ENCODE measurements around the gene CELF2. TPM values are rescaled to one million over a fixed set of nuclear protein-coding genes. Genes with fewer than 3 reads are reported as not detected.
"Not testable (repeated sequence)": the region's sequence is repeated elsewhere in the genome, so short reads cannot be mapped to it uniquely, and the experiment has no call there.

The CELF2 gene
- total RNA-seq, 1 donor from 2014 or later: 89.2 TPM

DNA sequence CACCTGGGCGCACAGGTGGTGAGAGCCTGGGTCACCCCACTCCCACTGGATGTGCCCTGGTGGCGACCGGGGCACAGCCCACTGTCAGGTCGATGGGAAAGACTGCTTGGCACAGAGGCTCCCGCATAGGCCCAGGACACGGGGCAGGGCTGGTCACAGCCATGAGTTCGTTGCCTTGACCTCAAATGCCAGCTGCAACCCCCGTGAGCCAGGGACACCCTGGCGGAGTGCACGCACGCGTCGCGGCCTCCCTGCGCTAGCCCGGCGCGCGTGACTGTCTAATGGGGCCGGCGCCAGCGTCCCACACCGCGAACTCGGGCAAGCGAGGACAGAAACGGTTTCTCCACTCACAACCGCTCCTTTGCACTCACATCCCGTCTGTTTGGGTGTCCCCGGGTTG lies 326.4 kb downstream of the CELF2 start:
- ChIA-PET CTCF (no interaction called here), POLR2A (interaction anchor here (0.6 kb wide), 1 partner anchor 100 kb away, joined by 3 read pairs; no protein-coding TSS in a partner anchor)
- peaks cover 5% of the 10 kb centered on the region for H3K9me3 Mint-ChIP-seq
- no peak overlapping the region for H3K27ac Mint-ChIP-seq
- H3K4me3 Mint-ChIP-seq: no peak overlapping the region
- DNase-seq (no peak), ATAC-seq (ENCODE audit: low read depth) (no peak)
- no peaks in the 10 kb centered on the region for H3K36me3 Mint-ChIP-seq (ENCODE audit: low read depth)
- peaks cover 2% of the 10 kb centered on the region for H3K27me3 Mint-ChIP-seq
- peaks cover 16% of the 10 kb centered on the region for H3K4me1 Mint-ChIP-seq
- intact Hi-C loops (cut with micrococcal nuclease): no loop called here
- TF ChIP-seq CTCF (IDR thresholded peaks at IDR 0.05): no peak

- TF ChIP-seq CTCF (IDR thresholded peaks at IDR 0.05): no peak
- peaks cover 16% of the 10 kb centered on the region for H3K4me1 Mint-ChIP-seq
- peaks cover 2% of the 10 kb centered on the region for H3K27me3 Mint-ChIP-seq
- peak overlapping the region; percentile 17 for H3K4me3 Mint-ChIP-seq
- no peak overlapping the region for H3K27ac Mint-ChIP-seq
- ATAC-seq (ENCODE audit: low read depth): no peak
- peaks cover 5% of the 10 kb centered on the region for H3K9me3 Mint-ChIP-seq
- ChIA-PET POLR2A (interaction anchor here (0.6 kb wide), 1 partner anchor 100 kb away, joined by 3 read pairs; no protein-coding TSS in a partner anchor), CTCF (no interaction called here)
- H3K36me3 Mint-ChIP-seq (ENCODE audit: low read depth): no peaks in the 10 kb centered on the region
- no peak for DNase-seq
- intact Hi-C loops (cut with micrococcal nuclease): no loop called here
Measured at GRCh38 chr10:11344550-11344949, 326.9 kb downstream of the CELF2 start.

DNA sequence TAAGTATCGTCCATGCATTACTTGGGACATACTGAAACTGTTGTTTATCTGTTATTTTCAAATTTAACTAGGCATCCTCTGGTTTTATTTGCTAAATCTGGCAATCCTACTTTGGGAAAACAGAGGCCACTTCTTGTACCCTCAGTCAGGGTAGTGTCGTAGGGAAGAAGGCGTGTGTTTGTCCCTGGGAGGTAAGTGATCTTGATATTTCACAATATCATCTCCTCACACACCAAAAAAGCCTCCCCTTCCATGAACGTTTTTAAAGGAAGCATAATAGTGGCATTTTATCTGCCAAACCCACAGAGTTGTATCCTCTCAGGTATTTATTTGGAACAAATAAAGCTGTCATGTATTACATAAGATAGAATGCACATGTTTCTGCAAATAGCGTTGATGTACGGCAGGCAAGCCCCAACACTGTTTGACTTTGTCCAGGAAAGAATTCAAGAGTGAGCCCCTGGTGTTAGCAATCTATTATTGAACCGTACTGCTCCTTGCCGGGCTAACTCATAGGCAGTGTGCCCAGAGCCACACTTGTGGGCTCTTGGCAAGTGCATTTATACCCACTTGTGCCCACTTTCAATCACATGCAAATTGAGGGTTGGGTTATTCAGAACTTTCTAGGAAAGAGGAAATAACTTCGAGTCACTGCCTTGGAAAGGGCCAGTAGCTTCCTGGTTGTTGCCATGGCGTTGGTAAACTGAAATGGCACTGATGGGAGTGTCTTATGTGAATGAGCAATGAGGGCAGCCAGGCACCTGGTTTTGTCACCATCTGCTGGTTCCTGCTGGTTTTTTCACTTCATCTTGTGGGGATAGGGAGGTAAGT lies 327.8 kb downstream of the CELF2 start:
- peaks cover 5% of the 10 kb centered on the region for H3K9me3 Mint-ChIP-seq
- H3K27ac Mint-ChIP-seq: no peak overlapping the region
- DNase-seq (no peak), ATAC-seq (ENCODE audit: low read depth) (peak; percentile 47)
- ChIA-PET POLR2A (no interaction called here), CTCF (no interaction called here)
- peaks cover 5% of the 10 kb centered on the region for H3K27me3 Mint-ChIP-seq
- no peak overlapping the region for H3K4me3 Mint-ChIP-seq
- intact Hi-C loops (cut with micrococcal nuclease): no loop called here
- no peaks in the 10 kb centered on the region for H3K36me3 Mint-ChIP-seq (ENCODE audit: low read depth)
- no peak for TF ChIP-seq CTCF (IDR thresholded peaks at IDR 0.05)
- H3K4me1 Mint-ChIP-seq: peaks cover 16% of the 10 kb centered on the region

DNA sequence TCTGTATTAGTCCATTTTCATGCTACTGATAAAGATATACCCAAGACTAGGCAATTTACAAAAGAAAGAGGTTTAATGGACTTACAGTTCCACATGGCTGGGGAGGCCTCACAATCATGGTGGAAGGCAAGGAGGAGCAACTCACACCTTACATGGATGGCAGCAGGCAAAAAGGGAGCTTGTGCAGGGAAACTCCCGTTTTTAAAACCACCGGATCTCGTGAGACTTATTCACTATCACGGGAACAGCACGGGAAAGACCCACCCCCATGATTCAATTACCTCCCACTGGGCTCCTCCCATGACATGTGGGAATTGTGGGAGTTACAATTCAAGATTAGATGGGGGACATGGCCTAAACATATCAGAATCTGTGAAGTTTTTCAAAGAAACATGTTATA lies 329.9 kb downstream of the CELF2 start:
- H3K9me3 Mint-ChIP-seq; ATAC-seq (ENCODE audit: low read depth); CTCF ChIA-PET; H3K27ac Mint-ChIP-seq; H3K4me3 Mint-ChIP-seq; POLR2A ChIA-PET; H3K36me3 Mint-ChIP-seq (ENCODE audit: low read depth); DNase-seq; intact Hi-C loops (cut with micrococcal nuclease); H3K27me3 Mint-ChIP-seq: not testable (repeated sequence)
- H3K4me1 Mint-ChIP-seq: peaks cover 16% of the 10 kb centered on the region

GRCh38 chr10:11351801-11352200 lies 334.1 kb downstream of the CELF2 start:
- ChIA-PET POLR2A (no interaction called here), CTCF (no interaction called here)
- no peaks in the 10 kb centered on the region for H3K4me1 Mint-ChIP-seq
- H3K36me3 Mint-ChIP-seq (ENCODE audit: low read depth): no peaks in the 10 kb centered on the region
- ATAC-seq (ENCODE audit: low read depth): no peak
- no peak overlapping the region for H3K4me3 Mint-ChIP-seq
- intact Hi-C loops (cut with micrococcal nuclease): no loop called here
- H3K27me3 Mint-ChIP-seq: peaks cover 10% of the 10 kb centered on the region
- no peak overlapping the region for H3K27ac Mint-ChIP-seq
- H3K9me3 Mint-ChIP-seq: peaks cover 5% of the 10 kb centered on the region
- no peak for DNase-seq
- TF ChIP-seq CTCF (IDR thresholded peaks at IDR 0.05): no peak
